IPS DF 4.7 (cell line): ENCODE results near the gene PFN4.
"Not testable (repeated sequence)": the region's sequence is repeated elsewhere in the genome, so short reads cannot be mapped to it uniquely, and the experiment has no call there.

Experiments
- DNase-seq: peaks from one replicate; pipeline ENCODE4 v3.0.0-alpha.2; 2013; ENCODE audit warnings: low spot score; ENCODE audit errors: extremely low read depth

PFN4 gene, protein sequence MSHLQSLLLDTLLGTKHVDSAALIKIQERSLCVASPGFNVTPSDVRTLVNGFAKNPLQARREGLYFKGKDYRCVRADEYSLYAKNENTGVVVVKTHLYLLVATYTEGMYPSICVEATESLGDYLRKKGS

DNA sequence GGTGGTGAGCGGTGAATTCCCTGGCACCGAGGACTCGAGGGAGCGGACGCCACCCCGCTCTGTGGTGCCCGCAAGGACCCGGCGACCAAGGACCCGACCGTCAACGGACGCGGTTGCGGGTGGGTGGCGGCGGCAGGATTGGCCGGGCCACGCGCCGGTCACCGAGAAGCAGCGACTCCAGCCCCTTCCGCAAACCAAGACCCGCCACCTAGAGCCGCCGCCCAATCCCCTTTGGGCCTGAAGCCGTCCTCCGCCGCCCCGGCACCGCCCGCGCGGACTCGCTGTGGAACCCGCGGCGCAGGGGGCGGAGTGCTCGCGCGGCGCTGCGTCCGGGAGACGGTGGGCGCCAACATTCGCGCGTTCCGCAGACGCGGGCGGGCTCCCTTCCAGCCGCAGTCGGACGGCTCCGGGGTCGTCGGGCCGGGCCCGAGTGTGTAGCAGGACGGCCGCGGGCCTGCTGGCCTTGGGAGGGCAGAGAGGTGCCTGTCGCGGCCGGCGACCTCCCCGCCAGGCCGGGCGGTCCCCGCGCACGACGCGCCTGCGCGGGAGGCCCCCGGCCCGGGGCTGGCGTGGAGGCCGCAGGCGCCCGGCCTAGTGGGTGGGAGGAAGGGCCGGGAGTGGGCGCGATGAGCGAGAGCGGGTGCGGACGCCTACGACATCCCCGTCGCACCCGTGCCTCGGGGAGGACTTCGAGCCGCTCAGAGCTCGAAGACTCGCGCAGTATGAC lies at the start of gene PFN4, which contains the start of gene FAM228B:
Gene PFN4, minus strand, starts transcription at position 140 of the 727 bp plus-strand sequence. CDS start 799 bp downstream, outside the sequence.
Gene FAM228B, plus strand, starts transcription at position 275 of the 727 bp plus-strand sequence. CDS start 893 bp downstream, outside the sequence.
- DNase-seq, result no peak

DNA sequence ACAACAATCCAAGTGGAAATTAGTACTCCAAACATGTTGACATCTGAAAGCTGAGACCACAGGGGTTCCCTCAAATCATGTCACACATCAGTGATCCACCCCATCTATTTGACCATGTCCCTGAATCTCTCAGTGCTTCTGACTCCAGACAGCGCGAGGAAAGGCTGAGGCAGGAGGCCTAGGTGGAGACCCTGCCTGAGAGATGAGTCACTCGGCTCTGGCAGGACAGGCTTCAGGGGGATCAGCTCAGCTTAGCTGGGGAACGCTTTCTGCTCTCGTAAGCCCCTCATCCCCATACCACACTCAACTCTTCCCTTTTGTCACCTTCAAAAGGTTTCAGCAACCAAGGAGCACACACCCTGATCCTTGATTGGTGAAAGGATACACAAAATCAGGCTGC lies 45.9 kb upstream of the PFN4 start:
- DNase-seq, result no peak

DNA sequence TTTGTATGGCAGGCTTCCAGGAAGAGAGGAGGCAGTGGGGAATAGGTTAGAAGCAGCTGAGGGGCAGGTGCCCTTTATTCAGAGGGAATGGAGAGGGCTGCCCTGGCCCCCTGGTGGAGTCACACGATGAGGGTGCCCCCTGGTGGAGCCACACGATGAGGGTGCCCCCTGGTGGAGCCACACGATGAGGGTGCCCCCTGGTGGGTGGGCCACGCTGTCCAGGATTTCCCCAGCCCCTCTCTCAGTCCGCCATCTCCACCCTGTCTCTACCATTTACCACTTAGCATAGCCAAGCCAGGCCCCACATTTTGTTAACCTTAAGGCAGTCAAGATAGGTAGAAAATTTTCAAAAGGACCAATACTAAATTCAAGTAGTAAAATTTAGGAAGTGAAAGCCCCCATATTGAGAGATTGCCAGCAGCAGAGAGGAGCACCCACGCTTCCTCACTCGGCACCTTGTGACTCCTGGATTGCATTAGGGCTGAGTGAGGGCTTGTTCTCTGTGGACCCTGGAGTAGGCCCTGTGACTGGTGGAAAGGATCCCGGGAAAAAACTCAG lies 41.4 kb upstream of the PFN4 start:
- DNase-seq, result peak; percentile 22

DNA sequence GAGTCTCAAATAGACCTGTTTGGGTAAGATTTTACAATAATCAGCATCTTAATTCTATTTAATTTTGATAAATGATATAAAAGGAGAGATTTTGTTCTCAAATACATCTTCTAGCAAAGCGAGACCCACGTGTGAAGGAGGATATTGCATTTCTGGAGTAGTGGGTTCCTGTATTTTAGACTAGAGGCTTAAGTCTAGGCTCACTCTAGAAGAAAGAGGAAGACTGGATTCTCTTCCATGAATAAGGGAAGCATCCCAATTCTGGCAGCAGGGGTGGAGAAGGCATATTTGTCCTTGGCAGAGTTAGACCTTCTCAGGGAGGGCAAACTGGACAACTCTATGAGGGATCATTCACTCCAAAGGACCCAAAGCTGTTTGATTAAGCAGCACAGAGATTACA lies 40.5 kb upstream of the PFN4 start:
- no peak for DNase-seq

DNA sequence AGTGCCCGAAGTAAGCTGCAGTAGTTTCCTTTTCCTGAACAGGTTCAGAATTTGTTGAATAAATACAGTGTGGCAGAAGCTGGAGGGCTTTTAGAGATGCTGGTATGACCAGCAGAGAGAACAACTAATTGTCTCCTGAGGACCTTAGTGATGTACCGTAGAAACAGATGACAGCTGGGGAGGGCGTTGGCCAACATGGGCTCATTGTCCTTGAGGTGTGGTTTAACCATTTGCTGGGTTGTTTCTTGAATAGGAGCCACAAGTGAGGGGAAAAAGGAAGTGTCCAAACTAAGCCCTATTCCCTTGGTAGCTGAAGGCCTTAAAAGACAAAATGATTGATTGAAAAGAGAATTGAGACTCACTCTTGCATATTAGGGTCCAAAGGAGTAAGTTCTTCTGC lies 40.1 kb upstream of the PFN4 start:
- no peak for DNase-seq

DNA sequence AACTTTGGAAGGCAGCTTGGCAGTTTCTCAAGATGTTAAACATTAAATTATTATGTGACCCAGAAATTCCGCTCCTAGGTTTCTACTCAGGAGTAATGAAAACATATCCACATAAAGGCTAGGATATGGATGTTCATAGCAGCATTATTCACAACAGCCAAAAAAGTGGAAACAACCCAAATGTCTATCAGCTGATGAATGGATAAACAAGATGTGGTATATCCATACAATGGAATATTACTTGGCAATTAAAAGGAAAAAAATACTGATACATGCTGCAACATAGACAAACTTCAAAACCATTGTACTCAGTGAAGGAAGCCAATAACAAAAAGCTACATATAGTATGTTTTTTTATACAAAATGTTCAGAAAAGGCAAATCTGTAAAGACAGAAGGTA lies 39.4 kb upstream of the PFN4 start:
- no peak for DNase-seq

DNA sequence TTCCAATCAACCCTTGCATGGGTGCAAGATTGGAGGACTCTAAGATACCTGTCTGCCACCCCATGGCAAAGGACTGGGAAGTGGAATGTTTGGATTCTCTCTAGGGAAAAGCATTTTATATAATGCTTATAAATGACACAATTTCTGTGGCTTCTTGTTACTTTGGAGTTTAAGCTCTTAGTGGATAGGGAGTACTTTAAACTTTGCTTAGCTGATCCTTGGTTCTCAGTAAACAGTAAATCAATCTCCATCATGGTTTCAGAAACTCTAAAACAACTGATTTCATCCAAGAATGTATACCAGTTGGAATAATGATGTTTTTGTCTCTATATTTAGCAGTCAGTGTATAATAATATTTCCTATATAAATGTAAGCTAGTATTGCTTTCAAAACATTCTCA lies 37.6 kb upstream of the PFN4 start:
- no peak for DNase-seq

DNA sequence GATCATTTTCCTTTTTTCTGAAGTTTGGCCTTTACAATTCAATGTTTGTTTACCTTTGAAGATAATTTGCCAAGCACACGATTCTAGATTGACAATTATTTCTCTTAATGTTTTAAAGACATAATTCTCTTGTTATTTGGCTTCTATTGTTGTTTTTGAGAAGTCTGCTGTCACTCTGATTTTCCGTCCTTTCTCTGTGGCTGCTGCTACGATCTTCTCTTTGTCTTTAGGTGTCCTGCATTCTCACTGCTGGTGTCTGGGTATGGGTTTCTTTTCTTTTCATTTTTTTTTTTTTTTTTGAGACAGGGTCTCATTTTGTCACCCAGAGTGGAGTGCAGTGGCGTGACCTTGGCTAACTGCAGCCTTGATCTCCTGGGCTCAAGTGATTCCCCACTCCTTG lies 36.6 kb upstream of the PFN4 start:
- no peak for DNase-seq

DNA sequence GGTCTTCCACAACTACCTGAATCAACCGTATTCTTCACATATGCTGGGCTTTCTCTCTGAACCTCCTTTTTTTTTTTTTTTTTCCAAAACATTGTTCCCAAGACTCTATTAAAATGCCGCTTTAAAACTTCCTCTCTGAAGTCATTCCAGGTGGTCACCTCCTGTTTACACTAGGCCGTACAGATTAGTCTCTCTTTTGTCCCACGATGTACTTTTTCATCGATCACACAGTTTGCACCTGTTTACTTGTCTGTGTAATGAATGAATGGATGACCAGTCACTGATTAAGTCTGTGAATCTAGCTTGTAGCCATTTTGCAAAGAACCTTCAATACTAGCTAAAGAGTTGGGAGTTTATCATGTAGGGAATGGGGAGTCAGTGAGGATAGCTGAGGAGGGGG lies 35.0 kb upstream of the PFN4 start:
- no peak for DNase-seq

DNA sequence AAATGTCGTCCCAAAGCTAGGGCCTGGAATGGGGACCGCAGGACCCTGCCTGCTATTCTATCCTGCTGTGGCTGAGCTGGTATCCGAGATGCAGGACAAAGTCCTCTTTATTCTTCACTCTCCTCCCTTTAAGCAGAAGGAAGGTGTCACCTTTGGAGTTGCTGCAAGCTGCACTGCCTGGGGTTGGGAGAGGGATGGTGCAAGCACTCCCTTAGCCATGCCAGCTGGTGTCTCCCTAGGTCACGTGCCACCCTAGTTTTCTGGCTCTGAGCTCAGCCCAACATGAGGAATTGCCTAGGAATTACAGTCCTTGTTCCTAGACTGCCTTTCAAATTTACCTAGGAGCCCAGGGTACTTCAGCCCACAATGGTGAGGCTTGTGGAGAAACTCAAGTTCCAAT lies 30.3 kb upstream of the PFN4 start:
- no peak for DNase-seq

DNA sequence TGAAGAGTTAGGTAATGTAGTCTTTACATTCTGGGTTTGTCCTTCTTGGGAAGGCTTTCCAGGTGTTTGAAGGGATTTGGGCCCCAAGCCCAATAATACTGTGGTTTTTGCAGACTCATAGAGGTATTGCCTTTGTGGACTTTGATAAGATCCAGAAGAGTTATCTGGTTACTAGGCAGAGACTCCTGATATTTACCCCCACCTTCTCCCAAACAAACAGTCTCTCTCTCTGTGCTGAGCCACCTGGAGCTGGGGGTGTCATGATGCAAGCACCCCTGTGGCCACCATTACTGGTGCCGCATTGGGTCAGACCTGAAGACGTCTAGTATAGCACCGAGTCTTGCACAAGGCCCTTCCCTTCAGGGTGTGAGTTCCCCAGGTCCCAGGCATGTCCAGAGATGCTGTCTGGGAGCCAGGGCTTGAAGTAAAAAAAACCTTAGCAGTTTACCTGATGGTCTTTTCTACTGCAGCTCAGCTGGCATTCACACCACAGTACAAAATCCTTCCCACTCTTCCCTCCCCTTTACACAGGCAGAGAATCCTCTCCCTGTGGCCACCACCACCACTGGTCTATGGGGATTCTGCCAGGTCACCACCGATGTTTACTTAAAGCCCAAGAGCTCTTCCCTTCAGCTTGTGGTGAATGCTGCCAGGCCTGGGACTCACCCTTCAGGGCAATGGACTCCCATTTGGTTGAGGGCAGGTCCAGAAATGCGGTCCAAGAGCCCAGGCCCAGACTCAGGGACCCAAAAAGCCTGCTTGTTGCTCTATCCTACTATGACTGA lies 29.5 kb upstream of the PFN4 start:
- no peak for DNase-seq

DNA sequence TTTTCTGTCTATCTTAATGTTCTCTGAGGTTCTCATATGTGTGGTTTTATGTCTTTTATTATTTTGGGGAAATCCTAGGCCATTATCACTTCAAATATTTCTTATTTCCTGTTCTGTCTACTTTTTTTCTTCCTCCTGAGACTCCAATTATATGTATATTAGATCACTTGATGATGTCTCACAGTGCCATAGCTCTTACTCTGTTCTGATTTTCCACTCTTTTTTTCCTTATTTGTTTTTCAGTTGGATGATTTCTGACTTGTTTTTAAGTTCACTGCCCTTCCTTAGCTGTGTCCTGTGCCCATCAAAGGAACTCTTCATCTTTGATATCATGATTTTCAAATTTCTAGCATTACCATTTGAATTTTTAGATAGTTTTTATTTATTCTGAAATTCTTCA lies 24.2 kb upstream of the PFN4 start:
- no peak for DNase-seq

DNA sequence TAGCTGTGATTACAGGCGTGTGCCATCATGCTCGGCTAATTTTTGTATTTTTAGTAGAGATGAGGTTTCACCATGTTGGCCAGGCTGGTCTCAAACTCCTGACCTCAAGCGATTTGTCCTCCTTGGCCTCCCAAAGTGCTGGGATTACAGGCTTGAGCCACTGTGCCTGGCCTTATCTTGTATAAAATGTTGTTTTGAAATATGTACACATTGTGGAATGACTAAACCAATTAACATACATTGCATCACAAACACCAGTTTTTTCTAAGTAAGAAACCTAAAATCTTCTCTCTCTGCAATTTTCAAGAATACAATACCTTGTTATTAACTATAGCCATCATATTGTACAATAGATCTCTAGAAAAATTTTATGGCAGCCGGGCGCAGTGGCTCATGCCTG lies 17.2 kb upstream of the PFN4 start:
- not testable (repeated sequence) for DNase-seq

DNA sequence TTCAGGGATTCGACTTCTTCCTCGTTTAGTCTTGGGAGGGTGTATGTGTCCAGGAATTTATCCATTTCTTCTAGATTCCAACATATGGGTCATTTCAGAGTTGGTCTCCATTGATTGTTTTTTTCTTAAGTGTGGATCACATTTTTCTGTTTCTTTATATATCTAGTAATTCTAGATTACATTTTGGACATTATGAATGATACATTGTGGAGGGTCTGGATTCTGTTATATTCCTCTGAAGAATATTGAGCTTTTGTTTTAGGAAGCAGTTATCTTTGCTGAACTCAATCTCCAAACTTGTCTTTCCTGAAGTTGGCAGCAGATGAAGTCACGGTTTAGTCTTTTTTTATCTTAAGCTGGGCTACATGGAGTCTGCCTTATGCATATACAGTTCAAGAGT lies 9.4 kb upstream of the PFN4 start:
- DNase-seq, result no peak

DNA sequence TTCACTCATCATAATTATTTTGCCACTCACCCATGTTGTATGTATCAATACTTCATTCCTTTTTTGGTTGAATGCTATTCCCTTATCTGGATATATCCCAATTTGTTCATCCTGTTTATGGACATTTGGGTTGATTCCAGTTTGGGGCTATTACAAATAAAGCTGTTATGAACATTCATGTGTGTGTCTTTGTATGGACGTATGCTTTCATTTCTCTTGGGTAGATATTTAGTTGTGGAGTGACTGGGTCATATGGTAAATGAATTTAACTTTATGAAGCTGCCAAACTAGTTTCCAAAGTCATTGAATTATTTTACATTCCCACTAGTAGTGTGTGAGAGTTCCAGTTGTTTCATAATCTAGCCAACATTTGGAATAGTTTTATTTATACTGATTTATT lies 2.8 kb upstream of the PFN4 start:
- no peak for DNase-seq

DNA sequence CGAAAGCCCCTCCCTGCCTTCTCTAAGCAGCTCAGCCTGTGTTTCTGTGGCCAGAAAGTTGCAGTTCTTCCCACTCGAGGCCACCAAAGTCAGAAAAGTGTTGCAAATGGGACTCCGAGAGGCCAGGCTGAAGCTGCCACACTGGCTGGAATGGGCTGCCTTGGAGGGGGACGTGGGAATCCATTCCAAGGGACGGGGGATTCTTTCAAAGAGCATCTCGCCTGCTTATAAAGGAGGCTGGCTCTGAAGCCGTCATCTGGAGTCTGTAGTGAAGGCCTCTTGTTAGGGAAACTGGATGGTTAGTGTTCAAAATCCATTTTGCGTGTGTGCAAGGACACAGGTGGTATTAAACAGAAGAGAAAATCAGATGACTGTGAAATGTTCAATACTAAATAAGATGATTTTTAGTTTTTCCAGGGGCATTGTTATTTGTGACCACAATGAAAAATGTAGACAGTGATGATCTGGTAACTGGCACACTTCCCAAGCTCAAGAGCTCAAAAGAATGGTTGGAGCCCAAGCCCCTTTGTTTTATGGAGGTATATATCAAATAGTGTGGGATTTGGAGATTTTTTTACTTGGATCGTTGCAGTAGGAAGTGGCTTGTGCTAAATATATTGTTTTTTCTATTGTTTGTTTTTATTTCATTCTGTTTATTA lies 917 bp upstream of the PFN4 start:
- DNase-seq, result no peak

DNA sequence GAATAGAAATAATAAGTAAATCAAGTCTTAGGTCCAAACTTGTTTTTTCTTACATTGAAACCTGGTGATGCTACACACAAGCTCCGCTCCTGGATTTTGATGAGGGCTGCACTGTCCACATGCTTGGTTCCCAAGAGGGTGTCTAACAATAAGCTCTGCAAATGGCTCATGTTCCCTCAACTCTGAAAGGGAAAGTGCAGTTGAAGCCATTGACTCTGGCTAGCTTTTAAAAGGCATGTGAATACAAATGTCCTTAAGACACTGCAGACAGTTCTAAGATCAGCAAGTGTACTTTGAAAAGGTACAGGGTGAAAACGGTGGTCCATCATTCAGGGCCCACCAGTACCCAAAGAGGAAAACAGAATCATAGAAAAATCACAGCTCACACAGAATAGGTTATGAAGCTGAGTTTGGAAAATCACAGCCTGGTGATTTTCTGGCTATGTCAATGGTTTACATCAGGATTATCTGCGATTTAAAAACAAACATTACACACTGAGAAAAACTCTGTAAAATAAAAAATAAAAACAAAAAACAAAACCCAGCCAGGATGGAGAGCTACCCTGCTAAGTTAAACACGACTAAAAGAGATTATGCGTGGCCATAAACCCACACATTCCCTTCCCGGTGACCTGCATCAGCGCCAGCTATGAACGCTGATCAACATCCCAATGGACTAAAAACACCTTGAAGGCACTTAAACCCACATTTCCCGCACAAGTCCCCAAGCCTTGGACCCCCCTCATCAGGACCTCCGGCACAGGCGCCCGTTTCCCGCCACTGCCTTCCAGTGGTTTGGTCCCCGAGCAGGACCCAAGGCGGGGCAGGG lies 554 bp downstream of the PFN4 start:
- no peak for DNase-seq

DNA sequence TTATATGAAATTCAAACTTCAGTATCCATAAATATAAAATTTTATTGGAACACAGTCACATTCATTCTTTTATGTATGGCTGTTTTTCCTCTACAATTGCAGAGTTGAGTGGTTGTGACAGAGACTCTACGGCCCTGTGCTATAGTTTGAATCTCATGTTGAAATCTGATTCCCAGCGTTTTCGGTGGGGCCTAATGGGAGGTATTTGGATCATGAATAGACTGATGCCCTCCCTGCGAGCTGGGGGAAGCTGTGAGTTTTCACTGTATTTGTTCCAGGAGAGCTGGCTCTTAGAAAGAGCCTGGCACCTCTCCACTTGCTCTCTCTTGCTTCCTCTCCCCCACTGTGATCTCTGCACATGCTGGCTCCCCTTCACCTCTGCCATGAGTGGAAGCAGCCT lies 1.7 kb downstream of the PFN4 start:
- no peak for DNase-seq

DNA sequence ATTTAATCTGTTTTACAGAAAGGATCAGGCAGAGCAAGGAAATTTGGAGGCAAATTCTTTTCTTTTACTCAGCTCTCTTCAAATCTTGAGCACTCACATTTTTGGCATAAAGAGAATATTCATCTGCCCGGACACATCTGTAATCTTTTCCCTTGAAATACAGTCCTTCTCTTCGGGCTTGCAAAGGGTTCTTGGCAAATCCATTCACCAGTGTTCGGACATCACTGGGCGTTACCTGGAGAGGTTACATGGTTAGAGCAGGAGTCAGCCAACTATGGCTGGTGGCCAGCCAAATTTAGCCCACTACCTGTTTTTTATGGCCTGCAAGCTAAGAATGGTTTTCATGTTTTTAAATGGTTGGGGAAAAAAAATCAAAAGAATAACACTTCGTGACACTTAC lies 2.1 kb downstream of the PFN4 start:
- no peak for DNase-seq

DNA sequence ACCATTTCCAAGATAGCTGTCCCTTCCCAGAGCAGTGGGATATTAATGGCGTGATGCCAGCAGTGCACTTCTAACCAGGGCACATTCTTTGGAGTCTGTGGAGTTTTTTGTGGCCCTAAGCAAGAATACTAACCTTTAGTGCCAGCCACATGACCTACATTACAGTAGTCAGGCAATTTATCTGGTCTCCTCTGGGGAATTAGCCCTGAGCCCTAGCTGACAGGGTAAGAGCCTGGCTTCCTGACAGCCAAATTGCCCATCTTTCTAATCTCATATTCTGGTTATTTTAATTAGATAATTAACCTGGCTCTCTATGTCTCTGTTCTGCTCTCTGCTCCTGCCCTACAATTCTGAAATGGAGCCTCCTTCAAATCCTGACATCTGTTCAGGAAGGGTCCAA lies 5.2 kb downstream of the PFN4 start:
- DNase-seq, result no peak

DNA sequence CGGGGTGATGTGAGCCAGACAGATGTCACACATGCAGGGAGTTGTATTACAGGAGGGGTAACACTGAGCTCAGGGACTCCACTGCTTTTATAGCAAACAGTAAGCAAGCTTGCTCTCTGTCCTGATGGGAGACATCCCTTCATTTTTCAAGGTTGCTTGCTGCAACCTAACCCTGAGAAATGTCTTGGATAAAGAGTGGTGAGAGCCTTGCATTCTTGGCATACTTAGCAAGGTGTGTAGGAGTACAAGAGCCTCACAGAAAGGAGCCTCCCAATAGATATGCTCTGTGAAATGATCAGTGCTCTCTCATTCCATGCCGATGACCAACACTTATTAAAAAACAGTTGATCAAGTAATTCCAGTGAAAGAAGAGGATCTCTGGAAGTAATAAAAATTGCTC lies 8.1 kb downstream of the PFN4 start:
- no peak for DNase-seq
